Mesendoderm (in vitro differentiated cells): Measurements from ENCODE around the gene IMMP1L.

Experiments used
- DNase-seq: peaks from one replicate; pipeline ENCODE4 v3.0.0; 2013
- H2AK5ac ChIP-seq: 2 replicates; pipeline ENCODE4 v1.6.1; 2013; ENCODE audit warnings: low read length, inconsistent platforms
- H2BK120ac ChIP-seq: 2 replicates; pipeline ENCODE4 v1.6.1; 2013; ENCODE audit warnings: low read depth, mild to moderate bottlenecking, low read length, moderate library complexity, mixed read lengths
- H2BK15ac ChIP-seq: replicated peaks from 2 replicates; pipeline ENCODE4 v1.6.1; 2013; ENCODE audit warnings: low read depth, mild to moderate bottlenecking, moderate library complexity
- H2BK5ac ChIP-seq: 2 replicates; pipeline ENCODE4 v1.6.1; 2013; ENCODE audit warnings: low read length, inconsistent platforms
- H3K18ac ChIP-seq: 2 replicates; pipeline ENCODE4 v1.6.1; 2013; ENCODE audit warnings: mild to moderate bottlenecking, low read length, mixed read lengths
- H3K23ac ChIP-seq: one replicate; pipeline ENCODE4 v1.6.1; 2013; ENCODE audit warnings: low read length
- H3K27ac ChIP-seq: 2 replicates; pipeline ENCODE4 v1.5.1; 2013; ENCODE audit warnings: low read depth, mild to moderate bottlenecking, inconsistent platforms, low read length, moderate library complexity
- H3K27me3 ChIP-seq: 2 replicates; pipeline ENCODE4 v1.6.1; 2013; ENCODE audit warnings: low read length, control low read depth, mild to moderate bottlenecking, inconsistent platforms; ENCODE audit not compliant: insufficient read depth, poor library complexity
- H3K36me3 ChIP-seq: 2 replicates; pipeline ENCODE4 v1.6.1; 2013; ENCODE audit warnings: low read length, inconsistent platforms; ENCODE audit not compliant: control insufficient read depth, insufficient read depth
- H3K4ac ChIP-seq: one replicate; pipeline ENCODE4 v1.6.1; 2013; ENCODE audit warnings: low read depth, mild to moderate bottlenecking, low read length, moderate library complexity
- H3K4me1 ChIP-seq: 2 replicates; pipeline ENCODE4 v1.6.1; 2013; ENCODE audit warnings: low read depth, low read length, inconsistent platforms; ENCODE audit not compliant: control insufficient read depth
- H3K4me2 ChIP-seq: 2 replicates; pipeline ENCODE4 v1.6.1; 2013; ENCODE audit warnings: low read length
- H3K4me3 ChIP-seq: 2 replicates; pipeline ENCODE4 v1.5.1; 2013; ENCODE audit warnings: mild to moderate bottlenecking, low read length
- H3K56ac ChIP-seq: one replicate; pipeline ENCODE4 v1.6.1; 2013; ENCODE audit warnings: low read length
- H3K79me1 ChIP-seq: 2 replicates; pipeline ENCODE4 v1.6.1; 2013; ENCODE audit warnings: low read length, inconsistent platforms
- H3K79me2 ChIP-seq: 2 replicates; pipeline ENCODE4 v1.6.1; 2013; ENCODE audit warnings: mild to moderate bottlenecking, low read length; ENCODE audit not compliant: control insufficient read depth, insufficient read depth
- H3K9ac ChIP-seq: 2 replicates; pipeline ENCODE4 v1.6.1; 2013; ENCODE audit warnings: low read length, inconsistent platforms
- H4K5ac ChIP-seq: one replicate; pipeline ENCODE4 v1.6.1; 2013; ENCODE audit warnings: low read length
- H4K8ac ChIP-seq: one replicate; pipeline ENCODE4 v1.6.1; 2013; ENCODE audit warnings: low read depth, mild to moderate bottlenecking, control low read depth, low read length, moderate library complexity
- WGBS: extraction: QIAGEN DNeasy Blood & Tissue Kit; methylation state at CpG from one replicate; pipeline ENCODE4 v1.1.7; 2013; ENCODE audit warnings: low lambda C conversion rate, missing lambda C conversion rate; ENCODE audit not compliant: insufficient coverage; ENCODE audit errors: extremely low coverage; 5-methylcytosine and 5-hydroxymethylcytosine counted together

Gene IMMP1L

DNA sequence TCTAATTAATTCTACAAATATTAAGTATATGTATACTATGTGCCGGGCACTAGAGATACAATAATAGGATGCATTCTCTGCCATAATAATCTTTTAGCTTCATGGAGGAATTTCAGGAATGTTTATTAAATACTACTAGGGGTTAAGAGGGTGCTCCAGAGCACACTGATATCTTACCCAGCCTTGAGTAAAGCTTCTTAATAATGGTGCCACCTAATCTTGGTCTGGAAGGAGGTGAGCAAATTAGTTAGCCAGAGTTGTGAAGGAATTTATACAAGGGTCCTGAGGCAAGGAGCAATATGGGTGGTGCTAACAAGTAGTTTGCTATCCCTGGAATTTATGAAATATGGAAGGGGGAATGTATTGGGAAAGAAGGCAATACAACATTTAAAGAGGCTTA is 21.9 kb upstream of the IMMP1L start:
- Histone ChIP-seq H3K56ac (no peak overlapping the region), H3K27ac (no peak overlapping the region), H3K36me3 (no peaks in the 10 kb centered on the region), H3K9ac (no peak overlapping the region), H3K4me2 (no peak overlapping the region), H3K79me2 (no peaks in the 10 kb centered on the region), H3K27me3 (no peaks in the 10 kb centered on the region), H2AK5ac (no peak overlapping the region), H3K4me1 (no peaks in the 10 kb centered on the region), H4K5ac (no peak overlapping the region), H3K23ac (no peak overlapping the region), H3K18ac (no peak overlapping the region), H3K4ac (no peak overlapping the region), H2BK15ac (no peak overlapping the region), H3K4me3 (no peak overlapping the region), H2BK120ac (no peak overlapping the region), H4K8ac (no peak overlapping the region), H3K79me1 (no peaks in the 10 kb centered on the region), H2BK5ac (no peak overlapping the region)
- no CpG with 5 or more reads among the region's 1 CpG for WGBS
- no peak for DNase-seq

DNA sequence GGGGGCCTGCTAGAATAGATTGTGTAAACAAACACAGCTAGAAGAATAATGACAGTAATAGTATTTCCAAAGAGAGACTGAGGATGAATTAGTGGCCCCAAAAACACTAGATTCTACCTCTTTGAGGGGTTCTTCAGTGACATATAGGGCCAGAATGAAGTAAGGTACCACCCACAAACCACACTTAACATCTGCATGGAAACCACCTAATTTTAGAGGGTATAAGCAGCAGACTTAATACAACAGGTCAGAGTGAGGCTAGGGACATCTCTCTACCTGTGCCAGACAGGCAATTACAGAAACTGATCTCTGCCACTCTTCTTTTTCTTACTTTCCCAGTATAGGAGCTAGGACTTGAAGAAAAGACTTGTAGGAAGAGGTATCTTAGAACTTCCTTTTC is 20.3 kb upstream of the IMMP1L start:
- no peaks in the 10 kb centered on the region for H3K4me1 ChIP-seq
- H3K23ac ChIP-seq, result no peak overlapping the region
- no peaks in the 10 kb centered on the region for H3K79me2 ChIP-seq
- DNase-seq, result no peak
- no peak overlapping the region for H2BK15ac ChIP-seq
- no peak overlapping the region for H3K56ac ChIP-seq
- H2BK5ac ChIP-seq, result no peak overlapping the region
- no peak overlapping the region for H2BK120ac ChIP-seq
- H3K9ac ChIP-seq, result no peak overlapping the region
- H3K27me3 ChIP-seq, result no peaks in the 10 kb centered on the region
- no peak overlapping the region for H4K8ac ChIP-seq
- no peak overlapping the region for H3K4me2 ChIP-seq
- no peak overlapping the region for H3K18ac ChIP-seq
- H3K27ac ChIP-seq, result no peak overlapping the region
- H3K79me1 ChIP-seq, result no peaks in the 10 kb centered on the region
- H3K4me3 ChIP-seq, result no peak overlapping the region
- no peak overlapping the region for H2AK5ac ChIP-seq
- no peak overlapping the region for H4K5ac ChIP-seq
- no peaks in the 10 kb centered on the region for H3K36me3 ChIP-seq
- H3K4ac ChIP-seq, result no peak overlapping the region

DNA sequence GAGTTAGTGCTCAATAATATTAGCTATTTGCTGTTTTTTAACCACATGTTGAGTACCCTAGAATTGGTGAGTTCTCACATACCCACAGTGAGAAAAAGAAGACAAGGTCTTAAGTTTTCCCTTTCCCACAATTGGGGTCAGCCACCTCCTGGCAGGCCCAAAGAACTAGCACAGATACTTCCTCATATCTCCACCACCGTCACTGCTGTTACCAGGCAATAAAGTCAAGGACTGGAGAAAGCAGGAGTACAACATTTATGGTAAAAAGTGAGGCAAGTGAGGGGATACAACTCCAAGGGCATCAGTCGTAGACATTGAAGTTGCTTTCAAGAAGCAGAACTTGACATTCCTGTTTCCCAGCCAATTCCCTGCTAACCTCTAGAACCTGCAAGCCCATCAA is 19.8 kb upstream of the IMMP1L start:
- no peak overlapping the region for H4K5ac ChIP-seq
- no peak overlapping the region for H3K4ac ChIP-seq
- DNase-seq, result no peak
- no peak overlapping the region for H4K8ac ChIP-seq
- no peak overlapping the region for H3K18ac ChIP-seq
- H2AK5ac ChIP-seq, result no peak overlapping the region
- H3K4me1 ChIP-seq, result no peaks in the 10 kb centered on the region
- H3K79me2 ChIP-seq, result no peaks in the 10 kb centered on the region
- no peak overlapping the region for H2BK120ac ChIP-seq
- H3K56ac ChIP-seq, result no peak overlapping the region
- no peak overlapping the region for H3K27ac ChIP-seq
- H3K4me2 ChIP-seq, result no peak overlapping the region
- H2BK15ac ChIP-seq, result no peak overlapping the region
- no peak overlapping the region for H3K9ac ChIP-seq
- no peak overlapping the region for H3K23ac ChIP-seq
- no peak overlapping the region for H2BK5ac ChIP-seq
- no peaks in the 10 kb centered on the region for H3K36me3 ChIP-seq
- no CpG with 5 or more reads among the region's 2 CpGs for WGBS
- no peaks in the 10 kb centered on the region for H3K79me1 ChIP-seq
- no peak overlapping the region for H3K4me3 ChIP-seq
- H3K27me3 ChIP-seq, result no peaks in the 10 kb centered on the region

DNA sequence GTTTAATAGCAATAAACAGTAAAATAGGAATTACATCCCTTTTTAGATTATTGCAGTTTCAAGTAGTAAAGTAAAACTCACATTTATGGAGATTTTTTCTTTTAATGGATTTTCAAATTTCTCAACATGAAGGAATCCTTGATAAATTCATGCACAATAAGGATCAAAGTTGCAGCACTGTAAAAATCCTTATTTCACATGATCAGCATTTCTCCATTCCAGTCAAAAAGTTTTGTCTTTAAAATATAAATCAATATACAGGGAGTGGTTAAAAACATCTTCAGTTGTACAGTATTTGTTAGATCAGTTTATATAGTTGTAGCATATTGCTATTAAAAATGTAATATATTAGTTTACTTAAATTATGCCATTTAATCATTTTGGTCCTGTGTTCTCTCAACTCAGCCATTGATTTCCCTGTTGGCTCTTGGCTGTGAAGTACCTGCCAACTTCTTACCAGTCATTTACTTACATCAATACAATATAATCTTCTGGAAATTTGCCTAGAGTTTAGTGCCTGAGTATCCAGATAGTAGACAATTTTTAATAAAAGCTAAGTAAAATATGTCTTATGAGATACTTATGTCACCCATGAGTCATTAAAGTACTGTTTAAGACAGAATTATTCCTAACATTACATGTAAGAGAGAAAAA is 12.2 kb upstream of the IMMP1L start:
- Histone ChIP-seq H2BK120ac (no peak overlapping the region), H2AK5ac (no peak overlapping the region), H3K18ac (no peak overlapping the region), H3K27ac (no peak overlapping the region), H3K4me1 (no peaks in the 10 kb centered on the region), H3K4me3 (no peak overlapping the region), H3K4me2 (no peak overlapping the region), H3K56ac (no peak overlapping the region), H2BK15ac (no peak overlapping the region), H2BK5ac (no peak overlapping the region), H3K79me2 (no peaks in the 10 kb centered on the region), H3K23ac (no peak overlapping the region), H3K27me3 (no peaks in the 10 kb centered on the region), H4K8ac (no peak overlapping the region), H3K36me3 (no peaks in the 10 kb centered on the region), H3K4ac (no peak overlapping the region), H3K79me1 (no peaks in the 10 kb centered on the region), H4K5ac (no peak overlapping the region), H3K9ac (no peak overlapping the region)
- no peak for DNase-seq

DNA sequence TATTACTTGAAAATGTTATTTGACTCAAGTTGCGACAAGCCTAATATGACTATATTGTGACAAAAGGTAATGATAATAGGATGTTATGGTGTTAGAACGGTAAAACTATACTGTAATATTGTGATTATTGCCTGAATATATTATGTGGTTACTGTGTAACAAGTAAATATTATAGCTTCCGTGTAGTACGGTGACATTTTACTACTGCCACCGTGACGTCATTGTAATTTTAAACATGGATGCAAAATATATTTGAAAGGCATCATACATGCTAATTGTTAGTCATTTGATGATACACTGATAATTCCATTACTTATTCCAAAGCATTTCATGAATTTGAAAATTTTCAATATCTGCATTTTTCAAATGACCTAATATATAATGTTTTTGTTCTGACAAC is 2.7 kb upstream of the IMMP1L start:
- no peak overlapping the region for H2BK5ac ChIP-seq
- WGBS, result 100% methylated on average over 1 of the region's 6 CpGs
- H3K27me3 ChIP-seq, result no peaks in the 10 kb centered on the region
- peaks cover 9% of the 10 kb centered on the region for H3K79me2 ChIP-seq
- H3K79me1 ChIP-seq, result no peaks in the 10 kb centered on the region
- no peak overlapping the region for H2BK120ac ChIP-seq
- H3K27ac ChIP-seq, result no peak overlapping the region
- H3K9ac ChIP-seq, result no peak overlapping the region
- no peak overlapping the region for H3K23ac ChIP-seq
- no peak overlapping the region for H3K4ac ChIP-seq
- H2AK5ac ChIP-seq, result no peak overlapping the region
- H4K8ac ChIP-seq, result no peak overlapping the region
- no peaks in the 10 kb centered on the region for H3K36me3 ChIP-seq
- H3K18ac ChIP-seq, result no peak overlapping the region
- no peak overlapping the region for H3K4me3 ChIP-seq
- H2BK15ac ChIP-seq, result no peak overlapping the region
- no peak overlapping the region for H4K5ac ChIP-seq
- no peak overlapping the region for H3K4me2 ChIP-seq
- DNase-seq, result no peak
- no peak overlapping the region for H3K56ac ChIP-seq
- H3K4me1 ChIP-seq, result no peaks in the 10 kb centered on the region

DNA sequence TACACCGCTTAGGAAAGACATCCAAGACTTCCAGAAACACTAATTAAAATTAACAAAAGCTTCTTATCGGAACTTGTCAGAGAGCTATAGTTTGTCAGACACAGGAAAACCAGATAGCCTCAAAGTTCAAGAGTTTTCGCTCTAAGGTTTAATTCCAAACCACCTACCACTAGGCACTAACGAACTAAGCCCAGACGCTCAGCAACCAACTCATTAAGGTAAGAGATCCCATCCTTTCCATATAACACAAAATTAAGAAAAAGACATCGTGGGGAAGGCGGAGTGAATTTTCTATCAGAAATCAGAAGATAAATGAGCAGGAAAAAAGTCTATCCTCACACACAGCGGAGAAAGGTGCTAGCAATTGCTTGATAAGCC is 382 bp downstream of the IMMP1L start:
- Histone ChIP-seq H3K4me3 (peak overlapping the region; percentile 58), H2BK15ac (no peak overlapping the region), H2AK5ac (no peak overlapping the region), H2BK5ac (no peak overlapping the region), H3K9ac (peak overlapping the region; percentile 80), H4K8ac (no peak overlapping the region), H3K4me2 (peak overlapping the region; percentile 38), H4K5ac (no peak overlapping the region), H3K79me1 (peaks cover 1% of the 10 kb centered on the region), H3K56ac (peak overlapping the region; percentile 72), H3K27ac (no peak overlapping the region), H3K27me3 (no peaks in the 10 kb centered on the region), H2BK120ac (no peak overlapping the region), H3K4me1 (no peaks in the 10 kb centered on the region), H3K36me3 (no peaks in the 10 kb centered on the region), H3K23ac (no peak overlapping the region), H3K79me2 (peaks cover 16% of the 10 kb centered on the region), H3K18ac (no peak overlapping the region), H3K4ac (no peak overlapping the region)
- no peak for DNase-seq
- no CpG with 5 or more reads among the region's 8 CpGs for WGBS
